Ramos (cell line): Measurements from ENCODE around the gene DCAF5.
"Not testable (repeated sequence)": the region's sequence is repeated elsewhere in the genome, so short reads cannot be mapped to it uniquely, and the experiment has no call there.

Source experiments
- in situ Hi-C: fragments of 300-500 bp; cut with MboI; formaldehyde crosslinking; loops from one replicate; pipeline ENCODE4 v1.14.3; 2022; ENCODE audit warnings: low sequenced_read_pairs; ENCODE audit not compliant: unreplicated experiment

DCAF5 gene

GRCh38 chr14:69077841-69078240 is 75.1 kb downstream of the DCAF5 start:
- in situ Hi-C loops = no loop called here

- in situ Hi-C loops = not testable (repeated sequence)
Observed at GRCh38 chr14:69077185-69077584, 75.7 kb downstream of the DCAF5 start.

GRCh38 chr14:69076341-69076740 is 76.6 kb downstream of the DCAF5 start:
- in situ Hi-C loops = no loop called here

GRCh38 chr14:69073915-69074314 is 79.0 kb downstream of the DCAF5 start:
- in situ Hi-C loops = no loop called here

GRCh38 chr14:69073429-69073828 is 79.5 kb downstream of the DCAF5 start:
- in situ Hi-C loops = no loop called here

GRCh38 chr14:69072584-69072983 is 80.3 kb downstream of the DCAF5 start:
- in situ Hi-C loops = no loop called here

- in situ Hi-C loops = no loop called here
Observed at GRCh38 chr14:69068744-69069421, 84.0 kb downstream of the DCAF5 start.

- in situ Hi-C loops = no loop called here
Observed at GRCh38 chr14:69066396-69067171, 86.3 kb downstream of the DCAF5 start.

GRCh38 chr14:69065934-69066333 is 87.0 kb downstream of the DCAF5 start:
- in situ Hi-C loops = not testable (repeated sequence)

GRCh38 chr14:69064596-69064995 is 88.3 kb downstream of the DCAF5 start:
- in situ Hi-C loops = no loop called here

- in situ Hi-C loops = no loop called here
Observed at GRCh38 chr14:69059658-69060623, 93.0 kb downstream of the DCAF5 start.

- in situ Hi-C loops = no loop called here
Observed at GRCh38 chr14:69055999-69056788, 96.7 kb downstream of the DCAF5 start.

GRCh38 chr14:69055125-69055524 is 97.8 kb downstream of the DCAF5 start:
- in situ Hi-C loops = no loop called here

GRCh38 chr14:69054030-69054429 is 98.9 kb downstream of the DCAF5 start:
- in situ Hi-C loops = no loop called here

GRCh38 chr14:69052181-69052601 is 100.7 kb downstream of the DCAF5 start:
- in situ Hi-C loops = no loop called here

- in situ Hi-C loops = no loop called here
Observed at GRCh38 chr14:69050240-69051184, 102.4 kb downstream of the DCAF5 start.

- in situ Hi-C loops = no loop called here
Observed at GRCh38 chr14:69049675-69050074, 103.2 kb downstream of the DCAF5 start.

- in situ Hi-C loops = no loop called here
Observed at GRCh38 chr14:69048456-69048855, 104.5 kb downstream of the DCAF5 start.

GRCh38 chr14:69047255-69047654 is 105.7 kb downstream of the DCAF5 start:
- in situ Hi-C loops = no loop called here
